ENCODE results near the gene SLC25A48. TPM values are rescaled to one million over a fixed set of nuclear protein-coding genes. Genes with fewer than 3 reads are reported as not detected.
"Not testable (repeated sequence)": the region's sequence is repeated elsewhere in the genome, so short reads cannot be mapped to it uniquely, and the experiment has no call there.

The SLC25A48 gene
- polyA plus RNA-seq, 3 donors: 3.4 to 7.0 (median 4.3) TPM

GRCh38 chr5:135850231-135850630, 15.8 kb downstream of the SLC25A48 start:
- DNase-seq (ENCODE audit: extremely low read depth in 1 of 11, low read depth in 9 of 11, low spot score in 4 of 11): no peak

- no peak for DNase-seq (ENCODE audit: extremely low read depth in 1 of 11, low read depth in 9 of 11, low spot score in 4 of 11)
Measured at GRCh38 chr5:135850671-135851070, 16.2 kb downstream of the SLC25A48 start.

GRCh38 chr5:135851186-135851914, 16.9 kb downstream of the SLC25A48 start:
- DNase-seq (ENCODE audit: extremely low read depth in 1 of 11, low read depth in 9 of 11, low spot score in 4 of 11): no peak

DNA sequence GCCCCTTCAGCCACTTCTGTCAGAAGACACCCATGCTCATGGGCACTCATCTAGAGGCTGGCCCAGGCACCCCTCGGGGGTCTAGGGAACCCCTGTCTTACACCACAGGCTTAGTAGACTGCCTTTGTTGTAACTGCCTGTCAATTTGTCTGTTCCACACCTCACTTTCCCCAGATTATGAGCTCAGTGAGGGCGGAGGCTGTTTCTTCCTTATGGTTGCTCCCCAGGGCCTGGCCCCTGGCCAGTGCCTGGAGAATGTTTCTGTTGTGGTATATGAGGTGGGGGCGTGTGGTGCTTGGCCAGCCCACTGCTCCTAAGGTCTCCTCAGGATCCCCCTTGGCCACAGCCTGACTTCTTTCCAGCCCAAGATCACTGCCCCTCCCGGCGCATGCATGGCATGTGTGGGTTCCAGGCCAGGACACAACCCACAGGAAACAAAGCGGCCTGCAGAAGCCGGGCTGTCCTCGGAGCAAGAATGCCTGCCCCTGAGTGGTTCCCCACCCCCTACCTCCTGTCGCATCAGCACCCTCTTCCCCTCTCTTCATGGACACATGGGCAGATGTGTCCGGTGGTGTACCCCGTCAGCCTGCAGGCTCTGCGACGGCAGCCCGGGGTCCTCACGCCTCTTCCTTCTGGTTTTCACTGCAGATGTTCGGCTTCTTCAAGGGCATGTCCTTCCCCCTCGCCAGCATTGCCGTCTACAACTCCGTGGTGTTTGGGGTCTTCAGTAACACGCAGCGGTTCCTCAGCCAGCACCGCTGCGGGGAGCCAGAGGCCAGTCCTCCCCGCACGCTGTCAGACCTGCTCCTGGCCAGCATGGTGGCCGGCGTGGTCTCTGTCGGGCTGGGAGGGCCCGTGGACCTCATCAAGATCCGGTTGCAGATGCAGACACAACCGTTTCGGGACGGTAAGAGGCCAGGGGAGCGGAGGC, 17.7 kb downstream of the SLC25A48 start:
- DNase-seq (ENCODE audit: extremely low read depth in 1 of 11, low read depth in 9 of 11, low spot score in 4 of 11): no peak

GRCh38 chr5:135857630-135858311, 23.3 kb downstream of the SLC25A48 start:
- DNase-seq (ENCODE audit: extremely low read depth in 1 of 11, low read depth in 9 of 11, low spot score in 4 of 11): no peak

- not testable (repeated sequence) for DNase-seq (ENCODE audit: extremely low read depth in 1 of 11, low read depth in 9 of 11, low spot score in 4 of 11)
Measured at GRCh38 chr5:135859186-135859585, 24.7 kb downstream of the SLC25A48 start.

DNA sequence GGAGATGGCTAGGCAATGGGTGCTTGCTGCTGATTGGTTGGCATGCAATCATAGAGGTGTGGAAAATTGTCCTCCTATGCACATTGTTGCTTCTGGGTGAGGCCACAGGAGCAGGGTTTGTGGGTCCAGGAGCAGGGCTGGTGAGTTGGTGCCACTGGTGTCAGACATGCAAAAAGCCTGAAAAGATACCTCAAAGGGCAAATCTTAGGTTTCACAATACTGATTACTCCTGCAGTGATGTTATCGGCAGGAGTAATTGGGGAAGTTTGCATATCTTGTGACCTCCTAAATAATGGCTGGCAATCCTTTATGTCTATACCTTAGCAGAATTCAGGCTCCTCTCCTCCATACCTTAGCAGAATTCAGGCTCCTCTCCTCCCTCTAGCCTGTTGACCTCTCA, 25.2 kb downstream of the SLC25A48 start:
- DNase-seq (ENCODE audit: extremely low read depth in 1 of 11, low read depth in 9 of 11, low spot score in 4 of 11): no peak

GRCh38 chr5:135861641-135862040, 27.2 kb downstream of the SLC25A48 start:
- DNase-seq (ENCODE audit: extremely low read depth in 1 of 11, low read depth in 9 of 11, low spot score in 4 of 11): no peak

DNA sequence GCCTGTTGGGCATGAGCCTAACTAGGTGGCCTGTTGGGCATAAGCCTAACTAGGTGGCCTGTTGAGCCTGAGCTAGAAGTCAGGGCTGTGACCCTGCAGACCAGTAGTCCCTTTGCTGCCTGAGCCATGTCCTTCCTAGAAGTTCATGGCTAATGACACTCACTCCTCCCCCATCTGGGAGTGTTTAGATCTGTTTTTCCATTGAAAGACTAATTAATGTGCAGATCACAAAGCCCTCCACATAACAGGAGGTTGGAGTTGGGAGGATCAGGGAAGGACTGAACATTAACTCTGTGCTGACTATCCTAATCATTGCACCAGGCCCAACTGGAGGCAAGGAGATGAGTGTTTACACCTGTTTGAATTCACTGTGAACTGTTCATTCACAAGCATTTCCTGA, 27.6 kb downstream of the SLC25A48 start:
- no peak for DNase-seq (ENCODE audit: extremely low read depth in 1 of 11, low read depth in 9 of 11, low spot score in 4 of 11)

- DNase-seq (ENCODE audit: extremely low read depth in 1 of 11, low read depth in 9 of 11, low spot score in 4 of 11): no peak
Measured at GRCh38 chr5:135862744-135863143, 28.3 kb downstream of the SLC25A48 start.

GRCh38 chr5:135864503-135865435, 30.3 kb downstream of the SLC25A48 start:
- DNase-seq (ENCODE audit: extremely low read depth in 1 of 11, low read depth in 9 of 11, low spot score in 4 of 11): no peak

- DNase-seq (ENCODE audit: extremely low read depth in 1 of 11, low read depth in 9 of 11, low spot score in 4 of 11): no peak
Measured at GRCh38 chr5:135866016-135866415, 31.6 kb downstream of the SLC25A48 start.

DNA sequence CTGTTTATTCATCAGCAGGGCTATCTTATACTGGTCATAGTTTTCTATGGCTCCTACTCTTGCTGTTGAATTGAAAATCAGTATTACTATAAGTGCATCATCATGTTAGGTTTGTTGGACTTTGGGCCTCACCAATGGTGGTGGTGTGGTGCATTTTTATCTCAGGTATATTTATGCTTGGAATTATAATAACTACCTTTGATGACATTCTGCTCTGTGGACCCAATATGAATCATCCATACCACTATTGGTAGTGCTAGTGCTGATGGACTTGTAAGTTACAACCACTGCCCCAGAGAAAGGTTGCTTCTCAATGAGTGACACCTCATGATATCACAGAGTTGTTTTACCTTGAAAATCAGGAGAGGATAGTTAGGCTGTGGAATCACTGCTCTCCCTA, 33.1 kb downstream of the SLC25A48 start:
- no peak for DNase-seq (ENCODE audit: extremely low read depth in 1 of 11, low read depth in 9 of 11, low spot score in 4 of 11)

DNA sequence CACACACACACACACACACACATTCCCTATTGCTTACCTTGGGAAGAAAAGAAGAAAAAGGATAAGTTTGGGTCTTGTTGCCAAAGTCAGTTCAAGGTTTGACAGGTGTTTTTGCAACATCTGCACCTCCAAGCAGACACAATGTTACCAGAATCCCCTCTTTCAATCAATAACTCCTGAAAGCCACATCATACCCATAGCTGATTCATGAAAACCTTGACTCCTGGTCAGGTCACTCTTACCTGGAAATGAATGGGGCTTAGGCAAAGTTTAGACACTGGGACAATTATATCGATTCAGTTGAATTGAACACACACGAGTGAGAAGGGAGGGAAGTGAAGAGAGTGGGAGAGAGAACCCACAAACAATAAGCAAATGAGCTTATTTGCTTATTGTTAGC, 34.2 kb downstream of the SLC25A48 start:
- no peak for DNase-seq (ENCODE audit: extremely low read depth in 1 of 11, low read depth in 9 of 11, low spot score in 4 of 11)

- no peak for DNase-seq (ENCODE audit: extremely low read depth in 1 of 11, low read depth in 9 of 11, low spot score in 4 of 11)
Measured at GRCh38 chr5:135869276-135869675, 34.8 kb downstream of the SLC25A48 start.

DNA sequence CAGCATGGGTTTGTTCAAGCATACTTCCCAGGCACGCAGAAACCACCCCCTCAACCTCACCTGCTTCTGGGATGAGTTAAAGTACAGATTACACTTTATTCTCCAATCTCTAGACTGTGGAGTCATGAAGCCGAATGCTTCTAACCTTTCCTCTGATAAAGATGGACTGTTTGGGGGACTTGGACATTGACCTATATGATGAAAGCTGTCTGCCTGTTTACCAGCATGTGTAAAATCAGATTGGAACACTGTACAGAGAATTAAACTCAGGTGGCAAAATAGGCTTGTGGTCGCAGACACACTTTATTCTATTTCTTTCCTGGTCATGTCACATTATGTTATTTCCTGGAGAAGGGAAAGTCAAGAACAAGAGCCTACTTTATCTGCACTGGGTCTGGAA, 35.5 kb downstream of the SLC25A48 start:
- DNase-seq (ENCODE audit: extremely low read depth in 1 of 11, low read depth in 9 of 11, low spot score in 4 of 11): no peak

GRCh38 chr5:135871268-135871915, 36.9 kb downstream of the SLC25A48 start:
- no peak for DNase-seq (ENCODE audit: extremely low read depth in 1 of 11, low read depth in 9 of 11, low spot score in 4 of 11)

GRCh38 chr5:135873831-135874230, 39.4 kb downstream of the SLC25A48 start:
- DNase-seq (ENCODE audit: extremely low read depth in 1 of 11, low read depth in 9 of 11, low spot score in 4 of 11): no peak

Data from renal cortex interstitium (tissue), 11 donors.